Vagina (tissue), 2 donors: ENCODE data around the gene PATJ. TPM values are rescaled to one million over a fixed set of nuclear protein-coding genes. Genes with fewer than 3 reads are reported as not detected.

Source experiments
- DNase-seq, 2 donors: peaks; one replicate each; pipeline ENCODE4 v3.0.0-alpha.2; 2017; ENCODE audit errors: extremely low spot score in 2 of 2
- H3K27ac ChIP-seq: fragments of 200-600 bp; sonication (generic); one replicate; pipeline ENCODE4 v1.5.1; 2019
- H3K27me3 ChIP-seq: fragments of 200-600 bp; sonication (generic); one replicate; pipeline ENCODE4 v1.5.1; 2019
- H3K36me3 ChIP-seq, 2 donors: fragments of 200-600 bp; sonication (generic); one replicate each; pipeline ENCODE4 v1.5.1; 2017 to 2019
- H3K4me1 ChIP-seq: fragments of 200-600 bp; sonication (generic); one replicate; pipeline ENCODE4 v1.5.1; 2019
- H3K4me3 ChIP-seq, 2 donors: fragments of 200-600 bp; sonication (generic); 1 replicate in 1 of 2; 2 replicates in 1 of 2; pipeline ENCODE4 v1.5.1; 2016 to 2019
- H3K9me3 ChIP-seq: fragments of 200-600 bp; sonication (generic); one replicate; pipeline ENCODE4 v1.5.1; 2019
- POLR2A ChIP-seq, 2 donors: fragments of 450-650 bp; IDR thresholded peaks; one replicate each; pipeline ENCODE4 v1.6.1; 2017; ENCODE audit warnings: antibody characterized with exemption in 2 of 2, mild to moderate bottlenecking in 2 of 2, moderate library complexity in 2 of 2
- POLR2AphosphoS5 ChIP-seq, 2 donors: sonication (generic); formaldehyde crosslinking; IDR thresholded peaks; one replicate each; pipeline ENCODE4 v1.9.0; 2017; ENCODE audit warnings: antibody characterized with exemption in 2 of 2, mild to moderate bottlenecking in 2 of 2, low read depth in 1 of 2; ENCODE audit not compliant: insufficient read depth in 1 of 2
- intact Hi-C: fragments of 100-400 bp; cut with DNase I; formaldehyde crosslinking; loops from one replicate; pipeline ENCODE4 v1.15.1; 2023
- total RNA-seq: library from RNA; depleted of rRNA; stranded (reverse); fragments of >200 nt; gene quantifications from one replicate; pipeline ENCODE4 v1.2.3, GENCODE V29; 2016
- TF ChIP-seq, protein P1 (sequence below), 3 experiments: fragments of 450-650 bp in 2 of 3; fragments of 200-600 bp in 1 of 3; sonication (generic) in 1 of 3; IDR thresholded peaks; one replicate each; pipeline ENCODE4 v1.5.1; 2017 to 2019; ENCODE audit warnings: antibody characterized with exemption in 3 of 3, mild to moderate bottlenecking in 2 of 3, moderate library complexity in 2 of 3

The PATJ gene
- total RNA-seq, 1 donor from 2014 or later = 83.2 TPM

DNA sequence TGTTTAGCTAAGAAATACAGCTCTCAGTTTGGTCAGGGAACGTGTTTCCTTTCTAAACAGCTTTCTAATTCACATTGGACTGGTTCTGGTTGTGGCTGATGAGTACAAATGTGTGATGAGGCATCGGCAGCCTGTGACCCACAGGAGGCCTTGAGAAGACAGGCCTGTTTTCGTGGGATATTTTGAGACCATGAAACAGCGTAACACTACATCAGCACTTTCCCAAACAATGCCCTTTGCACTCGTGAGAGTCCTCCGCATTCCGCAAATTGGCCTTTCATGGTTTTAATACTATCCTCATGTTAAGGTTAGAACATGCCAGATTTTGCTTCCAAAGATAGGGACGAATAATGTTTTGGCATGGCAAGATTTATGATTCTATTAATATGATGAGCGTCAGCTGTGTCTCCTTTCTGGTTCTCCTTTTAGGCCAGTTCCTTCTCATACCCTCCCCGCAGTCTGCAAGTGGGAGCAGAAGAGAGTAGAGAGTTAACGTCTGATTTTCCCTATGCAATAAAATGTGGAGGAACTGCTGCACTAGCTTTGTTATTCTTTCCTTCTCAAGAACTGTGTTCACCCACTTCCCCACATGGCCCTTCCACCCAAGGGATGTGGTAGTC lies 368.0 kb downstream of the PATJ start:
- no peak for DNase-seq
- no peaks in the 10 kb centered on the region for H3K27me3 ChIP-seq
- no peak for TF ChIP-seq POLR2A (IDR thresholded peaks at IDR 0.05)
- TF ChIP-seq, protein P1, sequence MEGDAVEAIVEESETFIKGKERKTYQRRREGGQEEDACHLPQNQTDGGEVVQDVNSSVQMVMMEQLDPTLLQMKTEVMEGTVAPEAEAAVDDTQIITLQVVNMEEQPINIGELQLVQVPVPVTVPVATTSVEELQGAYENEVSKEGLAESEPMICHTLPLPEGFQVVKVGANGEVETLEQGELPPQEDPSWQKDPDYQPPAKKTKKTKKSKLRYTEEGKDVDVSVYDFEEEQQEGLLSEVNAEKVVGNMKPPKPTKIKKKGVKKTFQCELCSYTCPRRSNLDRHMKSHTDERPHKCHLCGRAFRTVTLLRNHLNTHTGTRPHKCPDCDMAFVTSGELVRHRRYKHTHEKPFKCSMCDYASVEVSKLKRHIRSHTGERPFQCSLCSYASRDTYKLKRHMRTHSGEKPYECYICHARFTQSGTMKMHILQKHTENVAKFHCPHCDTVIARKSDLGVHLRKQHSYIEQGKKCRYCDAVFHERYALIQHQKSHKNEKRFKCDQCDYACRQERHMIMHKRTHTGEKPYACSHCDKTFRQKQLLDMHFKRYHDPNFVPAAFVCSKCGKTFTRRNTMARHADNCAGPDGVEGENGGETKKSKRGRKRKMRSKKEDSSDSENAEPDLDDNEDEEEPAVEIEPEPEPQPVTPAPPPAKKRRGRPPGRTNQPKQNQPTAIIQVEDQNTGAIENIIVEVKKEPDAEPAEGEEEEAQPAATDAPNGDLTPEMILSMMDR (IDR thresholded peaks at IDR 0.05) = no peak
- no peak for TF ChIP-seq POLR2AphosphoS5 (IDR thresholded peaks at IDR 0.05; ENCODE audit: insufficient read depth in 1 of 2, low read depth in 1 of 2)
- no peak overlapping the region for H3K4me3 ChIP-seq
- no peaks in the 10 kb centered on the region for H3K9me3 ChIP-seq
- no peaks in the 10 kb centered on the region for H3K36me3 ChIP-seq
- H3K4me1 ChIP-seq = no peaks in the 10 kb centered on the region
- no peak overlapping the region for H3K27ac ChIP-seq
- intact Hi-C loops = no loop called here

DNA sequence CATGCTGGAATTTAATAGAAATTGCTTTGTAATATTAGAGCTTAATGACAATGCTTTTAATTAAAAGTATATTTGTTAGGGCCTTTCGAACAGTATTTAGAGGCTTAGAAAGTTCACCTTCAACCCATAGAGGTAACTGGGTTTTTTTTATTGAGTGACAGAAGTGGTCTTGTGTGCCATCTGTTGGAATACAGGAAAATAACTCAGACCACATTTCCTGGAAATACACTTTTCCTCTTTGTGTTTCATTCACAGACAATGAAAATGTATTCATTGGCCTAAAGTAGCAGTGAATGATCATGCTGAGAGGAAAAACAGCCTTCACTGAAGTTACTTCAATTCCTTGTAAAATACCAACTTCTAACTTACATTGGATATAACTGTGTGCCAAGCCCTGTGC lies 368.8 kb downstream of the PATJ start:
- Histone ChIP-seq H3K4me3 (no peak overlapping the region), H3K36me3 (no peaks in the 10 kb centered on the region), H3K27me3 (no peaks in the 10 kb centered on the region), H3K27ac (no peak overlapping the region), H3K9me3 (no peaks in the 10 kb centered on the region), H3K4me1 (no peaks in the 10 kb centered on the region)
- DNase-seq = no peak
- intact Hi-C loops = no loop called here
- TF ChIP-seq POLR2A (IDR thresholded peaks at IDR 0.05) (no peak), POLR2AphosphoS5 (IDR thresholded peaks at IDR 0.05; ENCODE audit: insufficient read depth in 1 of 2, low read depth in 1 of 2) (no peak)
- TF ChIP-seq, protein P1 (IDR thresholded peaks at IDR 0.05) = no peak

DNA sequence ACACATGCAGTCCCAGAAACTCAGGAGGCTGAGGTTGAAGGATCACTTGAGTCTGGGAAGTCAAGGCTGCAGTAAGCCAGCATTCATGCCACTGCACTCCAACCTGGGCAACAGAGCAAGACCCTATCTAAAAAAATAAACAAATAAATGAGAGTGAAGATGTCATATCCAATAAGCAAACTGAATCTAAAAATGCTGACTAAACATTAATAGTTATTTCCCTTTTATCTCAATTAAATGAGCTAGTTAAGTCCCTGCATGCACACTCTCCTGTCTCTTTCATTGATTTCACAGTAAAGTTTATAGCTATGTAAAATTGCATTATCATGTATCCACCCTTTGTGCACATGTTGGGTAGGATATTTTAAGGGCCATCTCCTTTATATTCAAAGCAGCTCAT lies 371.2 kb downstream of the PATJ start:
- DNase-seq = no peak
- Histone ChIP-seq H3K4me1 (no peaks in the 10 kb centered on the region), H3K27me3 (no peaks in the 10 kb centered on the region), H3K4me3 (no peak overlapping the region), H3K36me3 (no peaks in the 10 kb centered on the region), H3K9me3 (no peaks in the 10 kb centered on the region), H3K27ac (no peak overlapping the region)
- intact Hi-C loops = no loop called here
- no peak for TF ChIP-seq POLR2AphosphoS5 (IDR thresholded peaks at IDR 0.05; ENCODE audit: insufficient read depth in 1 of 2, low read depth in 1 of 2)
- TF ChIP-seq, protein P1 (IDR thresholded peaks at IDR 0.05) = no peak
- TF ChIP-seq POLR2A (IDR thresholded peaks at IDR 0.05) = no peak

DNA sequence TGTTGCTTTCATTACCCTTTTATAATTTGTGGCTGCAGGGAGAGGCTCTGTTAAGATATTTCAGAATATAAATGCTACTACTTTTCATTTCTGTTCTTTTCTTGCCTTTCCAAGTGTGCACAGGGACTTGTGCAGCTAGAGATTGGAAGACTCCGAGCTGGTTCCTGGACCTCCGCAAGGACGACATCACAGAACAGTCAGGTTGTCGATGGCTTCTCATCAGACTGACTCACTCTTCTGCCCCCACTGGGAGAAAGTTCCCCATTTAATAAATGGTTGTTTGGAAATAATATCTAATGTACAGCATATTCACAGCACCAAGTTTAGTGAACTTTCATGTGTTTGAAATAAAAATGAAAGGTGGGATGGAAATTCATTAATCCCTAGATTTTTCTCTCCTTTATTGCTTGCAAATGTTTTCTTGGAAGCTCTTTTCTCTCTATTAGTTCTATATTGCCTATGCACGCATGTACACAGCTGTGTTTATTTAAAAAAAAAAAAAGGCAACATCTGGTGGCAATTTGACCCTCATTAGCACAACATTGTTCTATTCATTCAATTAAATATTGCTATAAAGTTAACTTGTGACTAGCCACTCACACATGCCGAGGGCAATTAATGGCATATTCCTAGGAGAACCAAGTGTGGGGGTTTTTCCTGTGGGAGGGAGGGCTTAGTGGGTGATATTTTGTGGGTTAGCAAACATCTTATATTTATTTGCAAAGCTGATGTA lies 374.9 kb downstream of the PATJ start:
- Histone ChIP-seq H3K9me3 (no peaks in the 10 kb centered on the region), H3K4me1 (no peaks in the 10 kb centered on the region), H3K27ac (no peak overlapping the region), H3K36me3 (no peaks in the 10 kb centered on the region), H3K4me3 (no peak overlapping the region), H3K27me3 (no peaks in the 10 kb centered on the region)
- TF ChIP-seq POLR2A (IDR thresholded peaks at IDR 0.05) = no peak
- TF ChIP-seq, protein P1 (IDR thresholded peaks at IDR 0.05) = no peak
- no peak for TF ChIP-seq POLR2AphosphoS5 (IDR thresholded peaks at IDR 0.05; ENCODE audit: insufficient read depth in 1 of 2, low read depth in 1 of 2)
- DNase-seq = no peak
- intact Hi-C loops = no loop called here
